Stomach smooth muscle (tissue), 2 donors: ENCODE results near the gene ZBTB16.

Source experiments
- H3K27ac ChIP-seq: one replicate; pipeline ENCODE4 v1.7.0; 2013; ENCODE audit warnings: mild to moderate bottlenecking, low read length, inconsistent platforms
- H3K27me3 ChIP-seq, 2 donors: one replicate each; pipeline ENCODE4 v1.7.0; 2013; ENCODE audit warnings: low read length in 2 of 2; ENCODE audit not compliant: insufficient read depth in 2 of 2, control insufficient read depth in 1 of 2
- H3K36me3 ChIP-seq, 2 donors: one replicate each; pipeline ENCODE4 v1.7.0; 2013; ENCODE audit warnings: low read length in 2 of 2; ENCODE audit not compliant: control insufficient read depth in 2 of 2, insufficient read depth in 2 of 2
- H3K4me1 ChIP-seq: one replicate; pipeline ENCODE4 v1.7.0; 2013; ENCODE audit warnings: low read length; ENCODE audit not compliant: control insufficient read depth, insufficient read depth
- H3K4me3 ChIP-seq, 2 donors: one replicate each; pipeline ENCODE4 v1.7.0; 2013; ENCODE audit warnings: low read length in 2 of 2
- H3K9ac ChIP-seq, 2 donors: one replicate each; pipeline ENCODE4 v1.7.0; 2013; ENCODE audit warnings: low read length in 2 of 2, mild to moderate bottlenecking in 1 of 2
- H3K9me3 ChIP-seq, 2 donors: one replicate each; pipeline ENCODE4 v1.7.0; 2013; ENCODE audit warnings: low read length in 2 of 2; ENCODE audit not compliant: control insufficient read depth in 2 of 2
- donor health status: healthy.
- donor health status: Pancreatic carcinoma.

The ZBTB16 gene

DNA sequence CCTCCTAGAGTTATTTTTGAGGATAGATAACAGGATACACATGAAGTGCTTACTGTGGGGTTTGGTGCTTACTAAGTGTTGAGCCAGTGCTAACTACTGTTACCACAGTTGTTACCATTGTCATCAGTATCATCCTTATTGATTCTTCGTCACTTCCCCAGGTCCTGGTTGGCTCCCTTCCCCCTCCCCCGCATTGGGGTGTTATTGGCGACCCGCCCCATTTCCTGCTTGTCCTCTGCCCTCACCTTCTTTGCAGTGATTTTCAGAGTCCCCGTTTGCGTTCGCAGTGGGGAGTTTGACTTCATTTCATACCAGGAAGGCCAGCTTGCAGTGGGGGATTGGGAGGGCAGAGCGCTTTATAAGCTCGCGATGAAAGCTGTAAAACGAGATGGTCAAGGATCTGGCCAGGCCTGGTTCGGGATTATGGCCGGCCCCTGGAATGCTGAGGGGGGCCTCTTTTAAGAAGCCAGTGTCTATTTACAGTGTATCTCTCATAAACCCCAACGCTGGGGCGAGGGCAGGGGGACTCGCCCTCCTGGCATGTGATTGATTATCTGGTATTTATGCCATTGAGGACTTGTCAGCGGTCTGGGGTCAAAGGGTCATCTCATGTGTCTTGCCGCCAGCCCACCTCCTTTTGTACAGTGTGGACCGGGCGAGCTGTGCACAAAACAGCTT, 152.1 kb downstream of the ZBTB16 start:
- Histone ChIP-seq H3K36me3 (peaks cover 2 to 12% of the 10 kb centered on the region in 2 donors), H3K27me3 (no peaks in the 10 kb centered on the region), H3K9me3 (no peaks in the 10 kb centered on the region), H3K4me3 (no peak overlapping the region), H3K4me1 (peaks cover 25% of the 10 kb centered on the region), H3K9ac (no peak overlapping the region), H3K27ac (no peak overlapping the region)

GRCh38 chr11:114213622-114214021, 154.1 kb downstream of the ZBTB16 start:
- Histone ChIP-seq H3K9me3 (no peaks in the 10 kb centered on the region), H3K27me3 (no peaks in the 10 kb centered on the region), H3K27ac (no peak overlapping the region), H3K4me1 (peaks cover 39% of the 10 kb centered on the region), H3K36me3 (peaks cover 0 to 12% of the 10 kb centered on the region in 2 donors), H3K4me3 (no peak overlapping the region), H3K9ac (no peak overlapping the region)

DNA sequence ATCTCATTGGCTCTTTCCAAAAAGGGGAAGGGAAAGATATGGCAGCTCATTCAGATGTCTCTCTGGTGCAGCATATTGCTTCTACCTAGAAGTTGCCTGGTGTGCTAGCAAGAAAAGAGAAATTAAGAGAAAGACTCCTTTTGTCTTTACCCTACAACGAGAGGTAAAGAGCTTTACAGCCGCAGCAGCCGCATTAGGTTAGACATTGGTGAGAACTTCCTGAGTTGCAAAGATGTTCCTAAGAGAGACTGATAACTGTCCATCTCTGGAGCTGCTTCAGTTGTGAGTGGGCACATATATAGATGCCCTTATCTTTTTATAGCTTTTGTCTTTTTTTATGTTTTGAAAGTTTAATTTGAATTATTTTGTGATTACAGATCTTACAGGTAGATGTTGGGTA, 155.9 kb downstream of the ZBTB16 start:
- Histone ChIP-seq H3K36me3 (peaks cover 0 to 8% of the 10 kb centered on the region in 2 donors), H3K27ac (no peak overlapping the region)

DNA sequence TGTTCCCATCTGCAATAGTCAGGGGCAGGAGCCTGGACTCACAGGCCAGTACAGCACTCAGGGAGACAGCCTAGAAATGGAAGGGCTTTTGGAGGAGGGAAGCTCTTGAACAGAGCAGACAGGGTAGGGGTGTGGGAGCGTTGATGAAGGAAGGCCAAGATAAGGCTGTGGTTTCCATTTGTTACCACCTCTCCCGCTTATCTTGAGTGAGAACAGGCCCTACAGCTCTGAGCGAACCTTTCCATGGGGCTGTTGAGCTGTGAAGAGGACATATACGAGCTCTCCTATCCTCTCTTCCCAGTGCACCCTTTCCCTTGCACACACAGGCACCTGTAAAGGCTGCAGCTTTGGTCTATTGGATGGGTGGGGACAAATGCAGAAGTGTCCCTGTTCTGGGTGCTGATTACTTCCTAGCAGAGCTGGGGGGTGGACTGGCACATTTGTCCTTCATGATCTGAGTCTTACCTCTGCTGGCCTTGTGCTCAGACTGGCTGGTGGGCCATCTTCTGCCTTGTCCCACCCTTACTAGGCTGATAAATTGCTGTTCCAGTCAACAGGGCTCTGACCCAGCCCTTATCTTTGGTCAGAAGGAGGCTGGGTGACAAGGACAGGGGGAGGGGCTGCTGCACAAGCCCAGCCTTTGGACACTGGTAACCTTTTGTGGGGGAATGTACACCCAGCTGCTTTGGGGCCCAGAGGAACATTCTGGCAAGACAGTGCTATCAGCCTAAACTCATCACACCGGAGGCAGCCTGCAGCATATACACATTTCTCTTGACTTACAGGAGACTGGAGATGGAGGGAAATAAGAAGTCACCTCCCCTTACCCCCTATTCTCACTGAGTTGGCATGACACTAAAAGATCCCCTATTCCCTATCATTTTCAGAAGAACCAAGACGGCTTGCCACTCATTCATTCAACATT, 156.6 kb downstream of the ZBTB16 start:
- H3K27ac ChIP-seq, result no peak overlapping the region
- no peaks in the 10 kb centered on the region for H3K9me3 ChIP-seq
- H3K9ac ChIP-seq, result no peak overlapping the region
- H3K4me3 ChIP-seq, result no peak overlapping the region
- no peaks in the 10 kb centered on the region for H3K27me3 ChIP-seq
- peaks cover 46% of the 10 kb centered on the region for H3K4me1 ChIP-seq
- peaks cover 0 to 6% of the 10 kb centered on the region in 2 donors for H3K36me3 ChIP-seq

More for the DNA sequence above, 155.9 kb downstream of the ZBTB16 start:
- Histone ChIP-seq H3K4me3 (no peak overlapping the region), H3K9ac (no peak overlapping the region), H3K9me3 (no peaks in the 10 kb centered on the region), H3K27me3 (no peaks in the 10 kb centered on the region), H3K4me1 (peaks cover 47% of the 10 kb centered on the region)

DNA sequence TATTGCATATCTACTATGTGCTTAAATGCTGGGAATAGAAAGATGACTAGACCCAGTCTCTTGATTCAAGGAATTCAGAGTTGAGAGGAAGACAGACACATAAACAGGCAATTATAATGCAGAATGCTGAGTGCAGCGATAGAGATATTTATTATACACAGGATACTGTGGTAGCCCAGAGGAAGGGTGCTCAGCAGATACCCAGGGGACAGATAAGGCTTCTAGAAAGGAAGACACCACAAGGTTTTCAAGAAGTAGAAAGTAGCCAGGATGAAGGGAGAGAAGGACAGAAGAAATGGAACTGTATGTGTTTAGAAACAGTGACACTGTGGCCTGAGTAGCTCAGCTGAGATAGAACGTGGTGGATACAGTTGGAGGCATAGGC, 157.3 kb downstream of the ZBTB16 start:
- H3K9me3 ChIP-seq, result no peaks in the 10 kb centered on the region
- H3K4me3 ChIP-seq, result no peak overlapping the region
- no peak overlapping the region for H3K9ac ChIP-seq
- peaks cover 0 to 7% of the 10 kb centered on the region in 2 donors for H3K36me3 ChIP-seq
- peaks cover 46% of the 10 kb centered on the region for H3K4me1 ChIP-seq
- no peak overlapping the region for H3K27ac ChIP-seq
- H3K27me3 ChIP-seq, result no peaks in the 10 kb centered on the region

GRCh38 chr11:114218508-114218907, 159.0 kb downstream of the ZBTB16 start:
- no peak overlapping the region for H3K9ac ChIP-seq
- no peak overlapping the region for H3K4me3 ChIP-seq
- H3K9me3 ChIP-seq, result no peaks in the 10 kb centered on the region
- peaks cover 0 to 5% of the 10 kb centered on the region in 2 donors for H3K36me3 ChIP-seq
- H3K27ac ChIP-seq, result no peak overlapping the region
- no peaks in the 10 kb centered on the region for H3K27me3 ChIP-seq
- peaks cover 39% of the 10 kb centered on the region for H3K4me1 ChIP-seq

GRCh38 chr11:114219559-114220349, 160.2 kb downstream of the ZBTB16 start:
- H3K36me3 ChIP-seq, result peaks cover 0 to 5% of the 10 kb centered on the region in 2 donors
- no peaks in the 10 kb centered on the region for H3K27me3 ChIP-seq
- H3K9ac ChIP-seq, result no peak overlapping the region
- H3K27ac ChIP-seq, result no peak overlapping the region
- H3K9me3 ChIP-seq, result no peaks in the 10 kb centered on the region
- H3K4me1 ChIP-seq, result peaks cover 36% of the 10 kb centered on the region
- H3K4me3 ChIP-seq, result no peak overlapping the region

DNA sequence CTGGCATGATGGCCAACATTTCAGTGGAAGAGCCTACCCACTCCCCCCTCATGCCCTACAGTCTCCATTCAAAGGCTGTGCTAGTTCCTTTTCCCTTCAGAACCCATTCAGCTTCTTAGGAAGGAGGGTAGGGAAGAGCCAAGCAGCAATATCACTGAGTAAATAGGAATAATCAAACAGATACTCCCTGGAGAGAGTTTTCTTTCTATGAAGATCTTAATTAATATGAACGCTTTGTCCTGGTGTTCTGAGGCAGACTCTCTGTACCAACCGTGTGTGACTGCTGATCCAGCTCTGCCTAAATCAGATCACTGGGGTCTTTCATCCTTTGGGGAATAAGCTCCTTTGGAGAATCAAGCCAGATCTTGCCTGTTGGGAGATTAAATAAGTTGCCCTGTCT, 161.5 kb downstream of the ZBTB16 start:
- Histone ChIP-seq H3K4me1 (peaks cover 33% of the 10 kb centered on the region), H3K36me3 (peaks cover 0 to 2% of the 10 kb centered on the region in 2 donors), H3K4me3 (no peak overlapping the region), H3K27ac (no peak overlapping the region), H3K9me3 (no peaks in the 10 kb centered on the region), H3K27me3 (no peaks in the 10 kb centered on the region), H3K9ac (no peak overlapping the region)

- Histone ChIP-seq H3K36me3 (peaks cover 0 to 8% of the 10 kb centered on the region in 2 donors), H3K4me1 (peaks cover 20% of the 10 kb centered on the region), H3K9me3 (no peaks in the 10 kb centered on the region), H3K4me3 (no peak overlapping the region), H3K27ac (no peak overlapping the region), H3K27me3 (no peaks in the 10 kb centered on the region), H3K9ac (no peak overlapping the region)
These were observed 166.2 kb downstream of the ZBTB16 start for GRCh38 chr11:114225661-114226060.

- H3K9me3 ChIP-seq, result no peaks in the 10 kb centered on the region
- H3K27me3 ChIP-seq, result no peaks in the 10 kb centered on the region
- H3K4me3 ChIP-seq, result no peak overlapping the region
- no peak overlapping the region for H3K27ac ChIP-seq
- no peak overlapping the region for H3K9ac ChIP-seq
- H3K36me3 ChIP-seq, result peaks cover 0 to 8% of the 10 kb centered on the region in 2 donors
- H3K4me1 ChIP-seq, result peaks cover 20% of the 10 kb centered on the region
These were observed 166.8 kb downstream of the ZBTB16 start for GRCh38 chr11:114226356-114226755.
